ENCODE data around the gene CCT4.
A peak's percentile ranks its signal among the peaks of the same experiment; 100 is the strongest.

The CCT4 gene

GRCh38 chr2:61832183-61832841 is 56.1 kb downstream of the CCT4 start:
- Mint-ChIP-seq H3K4me3 (no peak overlapping the region), H3K9me3 (peaks cover 4% of the 10 kb centered on the region), H3K27me3 (ENCODE audit: low read depth, poor library complexity) (no peaks in the 10 kb centered on the region), H3K36me3 (ENCODE audit: low read depth) (peaks cover 63% of the 10 kb centered on the region), H3K4me1 (peaks cover 15% of the 10 kb centered on the region), H3K27ac (peak overlapping the region; percentile 5)
- no peak for TF ChIP-seq CTCF (IDR thresholded peaks at IDR 0.05)
- no peak for DNase-seq

DNA sequence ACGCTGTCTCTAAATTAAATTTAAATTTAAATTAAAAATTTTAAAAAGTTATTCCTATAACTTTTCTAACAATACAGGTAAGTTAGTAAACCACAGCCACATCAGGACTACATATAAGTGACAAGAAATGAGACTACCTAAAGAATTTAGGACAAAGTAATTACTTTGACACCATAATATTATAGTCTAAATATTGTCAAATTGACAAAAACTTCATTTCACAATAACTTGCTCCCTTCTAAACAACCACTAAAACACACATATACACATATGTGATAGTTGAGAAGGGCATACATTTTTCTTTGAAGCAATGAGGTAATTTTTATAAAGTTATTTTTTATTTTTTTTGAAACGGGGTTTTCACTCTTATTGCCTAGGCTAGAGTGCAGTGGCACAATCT is 66.2 kb downstream of the CCT4 start:
- H3K27ac Mint-ChIP-seq: no peak overlapping the region
- H3K4me3 Mint-ChIP-seq: no peak overlapping the region
- H3K27me3 Mint-ChIP-seq (ENCODE audit: low read depth, poor library complexity): peaks cover 9% of the 10 kb centered on the region
- no peak for DNase-seq
- peaks cover 12% of the 10 kb centered on the region for H3K36me3 Mint-ChIP-seq (ENCODE audit: low read depth)
- no peak for TF ChIP-seq CTCF (IDR thresholded peaks at IDR 0.05)
- H3K4me1 Mint-ChIP-seq: no peaks in the 10 kb centered on the region
- no peaks in the 10 kb centered on the region for H3K9me3 Mint-ChIP-seq

Measured in nephron progenitor cell (in vitro differentiated cells).